Activated T-helper 1 cell treated with Interleukin-2 at 50 U/mL for 16 hours (primary cell): ENCODE data around the gene CLASRP.
A peak's percentile ranks its signal among the peaks of the same experiment; 100 is the strongest.

Source experiments
- DNase-seq: peaks from one replicate; pipeline ENCODE4 v3.0.0-alpha.2; 2020; ENCODE audit warnings: low read depth

The CLASRP gene

DNA sequence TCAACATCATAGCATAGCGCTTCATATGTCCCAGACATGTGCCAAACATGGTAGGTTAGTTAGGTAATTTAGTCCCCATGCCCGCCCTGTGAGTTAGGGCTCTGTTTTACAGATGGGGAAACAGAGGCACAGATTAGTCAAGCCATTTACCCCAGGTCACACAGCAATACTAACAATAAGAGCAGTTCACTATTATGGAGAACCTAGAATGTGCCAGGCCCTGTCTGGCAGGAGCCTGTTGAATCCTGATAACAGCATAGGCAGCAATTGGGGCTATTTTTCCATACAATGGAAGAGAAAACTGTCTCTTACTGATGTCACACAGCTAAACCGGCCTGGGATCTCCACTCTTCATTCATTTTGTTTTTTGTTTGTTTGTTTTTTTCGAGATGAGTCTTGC is 47.6 kb downstream of the CLASRP start:
- DNase-seq: no peak

DNA sequence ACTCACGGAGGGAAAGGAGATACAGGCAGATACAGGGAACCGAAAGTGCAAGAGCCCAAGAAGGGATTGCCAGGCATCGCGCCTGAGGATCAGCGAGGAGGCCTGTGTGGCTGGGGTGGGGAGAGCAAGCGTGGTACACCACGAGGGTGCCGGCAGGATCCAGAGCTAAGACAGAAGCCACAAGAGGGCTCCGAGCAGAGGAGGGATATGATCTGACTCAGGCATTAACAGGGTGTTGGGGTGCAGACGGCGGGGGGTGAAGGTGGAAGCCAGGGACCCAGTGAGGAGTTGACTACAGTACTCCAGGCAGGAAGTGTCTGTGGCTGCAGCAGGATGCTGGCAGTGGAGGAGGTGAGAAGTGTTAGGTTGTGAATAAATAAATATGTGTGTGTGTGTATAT is 48.7 kb downstream of the CLASRP start:
- DNase-seq: peak; percentile 42

DNA sequence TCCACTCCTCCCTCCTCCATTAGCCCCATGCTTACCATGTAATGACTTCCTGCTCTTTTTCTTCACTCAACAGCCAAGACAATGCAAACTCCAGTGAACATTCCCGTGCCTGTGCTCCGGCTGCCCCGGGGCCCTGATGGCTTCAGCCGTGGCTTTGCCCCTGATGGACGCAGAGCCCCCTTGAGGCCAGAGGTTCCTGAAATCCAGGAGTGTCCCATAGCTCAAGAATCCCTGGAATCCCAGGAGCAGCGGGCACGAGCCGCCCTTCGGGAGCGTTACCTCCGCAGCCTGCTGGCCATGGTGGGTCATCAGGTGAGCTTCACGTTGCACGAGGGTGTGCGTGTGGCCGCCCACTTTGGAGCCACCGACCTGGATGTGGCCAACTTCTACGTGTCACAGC is 51.2 kb downstream of the CLASRP start:
- DNase-seq: no peak

DNA sequence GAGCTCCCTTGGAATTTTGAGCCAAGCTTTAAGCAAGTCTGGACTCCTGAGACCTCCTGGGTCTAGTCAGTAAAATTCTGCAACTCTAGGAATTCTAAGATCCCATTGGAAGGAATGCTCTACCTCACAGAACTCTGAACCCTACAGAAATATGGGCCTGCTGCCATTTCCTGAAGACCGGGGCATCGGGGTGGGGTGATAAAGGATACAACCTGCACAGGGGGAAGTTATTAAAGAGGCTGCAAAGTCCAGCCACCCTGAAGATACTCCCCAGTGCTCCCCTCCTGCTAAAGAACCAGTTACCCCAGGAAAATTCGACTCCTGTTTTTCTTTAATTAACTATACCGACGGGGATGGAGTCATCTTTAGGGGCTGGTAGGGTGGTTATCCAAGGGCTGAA is 51.8 kb downstream of the CLASRP start:
- no peak for DNase-seq

DNA sequence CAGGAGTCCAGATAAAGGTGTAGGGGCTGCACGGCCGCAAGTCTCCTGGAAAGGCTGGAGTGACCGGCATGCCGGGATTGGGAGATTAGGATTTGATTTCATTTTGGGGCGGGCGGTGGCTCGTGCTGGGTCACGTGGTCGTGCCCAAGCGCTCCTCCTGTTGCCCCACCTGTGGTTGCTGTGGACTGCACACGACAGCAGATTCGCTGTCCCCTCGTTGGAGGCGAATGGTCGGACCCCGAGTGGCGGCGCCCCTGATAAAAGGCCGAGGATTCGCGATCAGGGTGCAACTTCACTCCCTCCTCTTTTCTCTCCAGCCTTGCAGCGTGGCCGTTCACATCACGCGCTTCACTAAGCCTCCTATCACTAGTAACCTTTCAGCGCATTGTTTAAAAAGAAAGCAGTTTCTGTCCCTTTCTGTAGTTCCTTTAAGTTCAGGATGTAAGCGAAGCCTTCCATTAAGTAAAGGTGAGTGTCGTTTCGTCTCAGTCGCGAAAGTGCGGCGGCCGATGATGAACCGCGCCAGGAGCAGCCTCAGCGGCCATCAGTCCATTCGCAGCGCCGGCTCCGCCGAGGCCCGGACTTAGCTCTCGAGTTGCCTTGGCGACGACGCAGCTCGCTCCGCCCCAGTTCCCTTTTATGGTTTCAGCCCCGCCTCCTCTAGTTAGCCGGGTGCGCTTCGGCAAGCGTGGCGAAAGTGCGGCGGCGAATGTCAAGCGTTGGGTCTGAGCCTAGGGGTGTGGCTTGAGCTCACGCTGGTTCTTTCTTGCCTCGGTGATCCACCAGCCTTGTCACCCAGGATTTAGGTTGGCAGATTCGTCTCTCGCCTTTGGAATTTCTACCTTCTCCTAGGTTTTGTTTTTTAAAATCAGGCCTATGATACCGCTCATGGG is 52.4 kb downstream of the CLASRP start:
- peak; percentile 94 for DNase-seq

DNA sequence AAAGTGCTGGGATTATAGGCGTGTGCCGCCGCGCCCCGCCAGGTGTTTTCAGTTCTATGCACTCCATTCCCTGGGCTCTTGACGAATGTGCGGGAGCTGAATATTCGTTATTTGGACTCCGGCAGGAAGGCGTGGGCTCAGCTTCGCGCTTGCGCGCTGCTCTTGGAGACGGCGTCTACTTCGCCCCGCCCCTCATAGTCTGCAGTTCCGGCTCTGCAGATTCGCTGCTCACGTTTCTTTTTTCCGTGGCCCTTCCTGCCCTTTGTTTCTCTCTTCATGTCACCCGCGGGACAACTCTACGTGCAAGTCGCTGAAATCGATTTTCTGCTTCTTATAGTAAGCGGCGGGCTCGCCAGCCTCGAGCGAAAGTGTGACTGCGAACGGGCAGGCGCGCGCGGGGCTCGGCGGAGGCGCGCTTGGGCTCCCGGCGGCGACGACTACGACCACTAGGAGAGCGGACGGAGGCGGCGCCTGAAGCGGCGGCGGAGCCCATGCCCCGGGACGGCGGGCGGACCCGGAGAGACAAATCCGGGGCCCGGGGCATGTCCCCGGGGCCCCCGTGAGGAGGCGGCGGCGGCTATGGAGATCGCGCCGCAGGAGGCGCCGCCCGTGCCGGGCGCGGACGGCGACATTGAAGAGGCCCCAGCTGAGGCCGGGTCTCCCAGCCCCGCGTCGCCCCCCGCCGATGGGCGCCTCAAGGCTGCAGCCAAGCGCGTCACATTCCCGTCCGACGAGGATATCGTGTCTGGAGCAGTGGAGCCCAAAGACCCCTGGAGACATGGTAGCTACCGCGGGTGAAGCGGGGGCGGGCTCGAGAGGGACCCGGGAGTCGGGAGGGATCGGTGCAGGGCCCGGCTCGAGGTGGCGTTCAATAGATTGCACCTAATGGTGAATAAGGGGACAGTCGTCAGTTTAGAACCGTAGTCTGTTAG is 54.2 kb downstream of the CLASRP start, which contains the start of gene PPP1R37:
PPP1R37 (plus strand) TSS at position 433 of the 932 bp plus-strand sequence; CDS start at position 580, 147 bp downstream.
- peak; percentile 85 for DNase-seq

DNA sequence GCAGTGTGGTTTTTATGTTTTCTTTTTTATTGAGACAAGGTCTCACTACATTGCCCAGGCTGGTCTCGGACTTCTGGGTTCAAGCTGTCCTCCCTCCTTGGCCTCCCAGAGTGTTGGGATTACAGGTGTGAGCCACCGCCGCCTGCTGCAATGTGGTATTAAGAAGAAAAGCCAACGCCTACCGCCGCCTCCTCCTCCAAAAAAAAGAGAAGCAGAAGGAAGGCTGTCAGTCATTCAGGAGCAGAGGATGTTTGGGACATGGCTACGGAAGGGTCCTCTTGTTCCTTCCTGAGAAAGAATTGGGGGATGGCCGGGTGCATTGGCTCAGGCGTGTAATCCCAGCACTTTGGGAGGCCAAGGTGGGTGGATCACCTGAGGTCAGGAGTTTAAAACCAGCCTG is 55.3 kb downstream of the CLASRP start:
- DNase-seq: no peak

DNA sequence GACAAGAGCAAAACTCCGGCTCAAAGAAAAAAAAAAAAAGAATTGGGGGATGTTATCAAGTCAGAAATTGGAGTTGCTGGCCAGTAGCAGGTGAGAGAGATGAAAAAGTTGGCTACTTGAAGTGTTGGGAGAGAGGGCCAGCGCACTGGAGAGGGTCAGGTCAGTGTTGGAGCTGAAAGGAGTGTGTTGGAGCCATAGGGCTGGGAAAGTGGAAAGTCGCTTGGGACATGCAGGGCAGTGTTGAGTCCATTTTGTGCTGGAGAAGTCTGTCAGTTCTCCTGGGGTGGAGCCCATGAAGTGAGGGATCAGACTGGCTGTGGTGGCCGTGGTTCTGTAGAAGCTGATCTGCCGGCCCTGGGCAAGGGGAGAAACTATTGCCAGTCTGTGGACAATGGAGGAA is 55.9 kb downstream of the CLASRP start:
- no peak for DNase-seq

DNA sequence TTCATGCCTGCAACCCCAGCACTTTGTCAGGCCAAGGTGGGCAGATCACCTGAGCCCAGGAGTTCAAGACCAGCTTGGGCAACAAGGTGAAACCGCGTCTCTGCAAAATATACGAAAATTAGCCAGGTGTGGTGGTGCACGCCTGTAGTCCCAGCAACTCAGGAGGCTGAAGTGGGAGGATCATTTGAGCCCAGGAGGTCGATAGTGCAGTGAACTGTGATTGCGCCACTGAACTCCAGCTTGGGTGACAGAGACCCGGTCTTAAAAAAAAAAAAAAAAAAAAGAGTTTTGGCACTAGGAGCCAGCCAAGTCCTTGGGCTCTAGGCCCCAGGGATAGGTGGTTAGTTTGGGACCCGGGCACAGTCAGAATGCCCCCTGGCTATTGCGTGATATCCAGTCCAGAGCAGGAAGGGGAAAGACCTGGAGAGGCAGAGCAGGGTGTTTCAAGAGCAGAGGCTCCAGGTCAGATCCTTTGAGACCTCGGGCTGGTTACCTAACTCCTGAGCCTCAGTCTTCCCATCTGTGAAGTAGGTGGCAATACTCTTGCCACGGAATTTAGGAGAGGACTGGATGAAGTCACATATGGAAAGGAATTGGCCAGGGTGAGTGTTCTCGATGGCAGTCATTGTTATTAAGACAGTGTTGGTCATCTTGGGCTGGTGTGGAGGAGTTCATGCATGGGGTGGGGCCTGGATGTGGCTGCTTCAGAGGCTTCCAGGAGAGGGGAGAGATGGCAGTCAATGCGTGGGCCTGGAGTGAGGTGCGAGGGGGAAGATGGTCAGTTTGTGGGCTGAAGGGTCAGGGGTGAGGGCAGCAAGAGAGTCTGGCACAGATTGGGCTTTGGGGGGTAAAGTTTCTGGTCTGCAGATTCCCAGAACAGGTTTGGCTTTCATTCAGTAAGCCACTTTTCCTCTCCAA is 56.9 kb downstream of the CLASRP start:
- DNase-seq: no peak

DNA sequence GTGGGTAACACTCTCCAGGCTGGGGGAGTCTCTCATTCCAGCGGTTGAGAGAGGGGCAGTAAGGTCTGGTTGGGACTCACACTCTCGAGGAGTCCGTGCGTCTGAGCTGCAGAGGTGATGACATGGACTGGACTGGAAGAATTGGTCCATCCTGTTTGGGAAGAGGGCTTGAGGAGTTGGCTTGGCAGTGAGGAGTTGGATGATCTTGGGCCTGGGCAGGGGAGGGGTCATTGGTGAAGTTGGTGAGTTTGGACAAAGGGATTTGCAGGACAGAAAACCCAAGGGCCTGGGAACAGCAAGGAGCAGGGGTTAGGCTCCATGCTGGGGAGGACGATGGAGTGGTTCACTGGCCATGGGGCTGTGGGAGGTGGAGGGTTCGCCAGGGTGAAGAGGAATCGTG is 57.9 kb downstream of the CLASRP start:
- no peak for DNase-seq

DNA sequence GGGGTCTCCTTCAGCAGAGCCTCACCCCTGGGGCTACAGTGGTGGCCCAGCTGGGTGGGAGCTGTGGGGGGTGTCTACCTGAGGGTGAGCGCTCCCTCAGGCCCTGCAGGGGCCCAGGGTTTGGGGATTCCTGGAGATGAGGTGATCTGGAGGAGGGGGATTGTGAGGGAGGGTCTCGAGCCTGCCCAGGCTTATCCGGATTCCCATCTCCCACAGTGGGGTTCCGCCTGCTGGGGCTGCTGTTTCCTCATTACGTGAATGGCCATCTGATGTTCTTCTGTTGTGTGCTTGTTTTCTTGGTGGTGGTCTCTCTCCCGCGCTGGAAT is 58.6 kb downstream of the CLASRP start:
- no peak for DNase-seq

DNA sequence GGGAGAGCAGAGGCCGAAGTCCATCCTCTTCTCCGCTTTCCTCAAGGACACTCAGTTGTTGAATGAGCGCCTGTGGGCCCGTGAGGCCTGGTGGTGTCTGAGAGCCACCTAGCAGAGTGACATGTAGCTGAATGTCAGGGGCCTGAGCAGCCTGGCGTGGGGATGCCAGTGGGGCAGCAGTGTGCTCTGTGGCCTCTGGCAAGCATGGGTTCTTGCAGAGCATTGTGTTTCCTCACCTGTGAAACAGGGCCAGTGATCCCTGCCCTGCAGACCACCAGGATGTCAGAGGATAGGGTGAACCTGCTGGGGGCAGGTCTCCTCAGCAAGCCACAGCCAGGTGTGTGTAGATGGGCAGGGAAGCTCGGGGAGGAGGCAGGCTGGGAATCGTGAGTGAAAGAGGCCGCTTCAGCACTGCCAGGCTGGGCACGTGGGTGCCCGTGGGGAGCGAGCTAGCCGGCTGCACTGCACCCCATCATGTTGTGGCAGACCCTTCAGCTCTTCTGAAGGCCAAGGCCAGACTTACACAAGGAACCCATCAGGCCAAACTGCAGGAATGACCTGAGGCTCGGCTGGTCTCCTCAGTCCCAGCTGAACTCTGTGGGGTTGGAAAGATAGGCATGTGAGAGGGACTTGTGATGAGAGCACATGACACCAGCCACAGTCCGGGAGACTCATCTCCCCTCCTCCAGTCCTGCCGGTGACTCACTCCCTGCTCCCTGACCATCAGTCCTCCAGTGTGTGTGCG is 59.1 kb downstream of the CLASRP start:
- no peak for DNase-seq

DNA sequence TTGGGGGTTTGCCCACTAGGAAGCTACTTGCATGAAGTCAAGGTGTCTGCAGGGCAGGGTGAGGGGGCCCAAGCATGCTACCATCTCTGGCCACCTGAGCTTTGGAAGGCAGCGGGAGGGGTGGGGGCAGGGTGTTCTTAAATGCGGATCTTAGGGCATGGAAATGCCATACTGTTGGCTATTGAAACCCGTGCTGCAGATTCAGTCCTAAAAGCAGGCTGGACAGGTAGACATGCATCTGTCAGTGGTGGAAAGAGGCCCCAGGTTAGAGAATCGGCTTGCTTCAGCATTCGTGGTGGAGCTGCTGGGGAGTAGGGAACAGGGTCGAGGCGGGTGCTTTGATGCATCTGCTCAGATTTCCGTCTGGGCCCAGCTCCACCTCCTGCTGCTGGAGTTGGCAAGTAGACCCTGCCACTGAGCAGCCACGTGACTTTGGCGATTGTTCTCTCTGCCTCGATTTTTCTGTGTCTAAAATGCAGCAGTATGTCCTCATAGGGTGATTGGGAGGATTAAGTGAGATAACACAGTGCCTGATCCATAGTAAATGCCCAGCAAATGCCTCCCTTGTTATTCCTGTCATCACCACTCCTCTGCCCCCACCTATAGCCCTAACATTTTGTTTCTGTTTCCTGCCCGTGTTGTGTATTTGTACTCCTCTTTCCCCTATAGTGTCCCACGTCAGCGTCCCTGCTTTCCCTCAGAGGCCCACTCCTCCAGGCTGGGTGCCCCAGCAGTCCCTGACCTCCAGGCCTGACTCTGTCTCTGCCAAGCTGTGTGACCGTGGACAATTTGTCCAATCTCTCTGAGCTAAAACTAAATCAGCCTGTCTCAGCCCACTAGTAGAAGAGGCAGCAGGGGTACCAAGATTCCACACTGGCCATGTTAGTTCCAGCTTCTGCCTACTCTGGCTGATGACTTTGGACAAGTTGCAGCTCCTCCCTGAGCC is 59.9 kb downstream of the CLASRP start:
- no peak for DNase-seq

DNA sequence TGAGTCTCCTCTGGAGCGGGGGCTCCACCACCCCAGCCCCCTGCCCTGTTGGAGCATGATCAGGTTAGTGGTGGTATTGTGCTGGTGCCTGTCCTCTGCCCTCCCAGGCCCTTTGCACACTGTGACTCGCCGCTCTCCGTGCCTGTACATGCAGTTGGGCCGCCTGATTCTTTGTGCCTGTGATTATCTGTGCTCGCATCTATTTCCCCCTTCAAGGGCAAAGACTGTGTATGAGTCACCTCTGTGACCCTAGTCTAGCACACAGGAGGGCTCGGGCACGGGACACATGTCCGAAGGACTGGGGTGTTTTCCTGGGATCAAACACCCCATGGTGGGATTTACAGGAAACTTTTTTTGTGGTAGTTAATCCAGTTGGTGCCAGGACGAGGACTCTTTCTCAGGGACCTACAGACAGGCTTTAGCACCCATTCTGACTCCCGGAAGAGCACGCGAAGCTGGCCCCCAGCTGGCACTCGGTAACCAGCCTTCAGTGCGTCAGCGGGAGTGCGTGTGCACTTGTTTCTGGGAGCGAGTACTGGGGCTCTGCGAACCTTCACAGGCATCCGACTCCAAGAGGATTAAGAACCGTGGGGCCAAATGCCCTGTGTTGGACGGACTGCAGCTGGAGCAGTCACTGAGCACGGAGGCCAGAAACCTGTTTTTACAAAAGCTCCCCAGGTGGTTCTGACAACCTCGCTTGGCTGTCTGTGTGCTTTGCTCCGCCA is 60.8 kb downstream of the CLASRP start:
- DNase-seq: no peak

DNA sequence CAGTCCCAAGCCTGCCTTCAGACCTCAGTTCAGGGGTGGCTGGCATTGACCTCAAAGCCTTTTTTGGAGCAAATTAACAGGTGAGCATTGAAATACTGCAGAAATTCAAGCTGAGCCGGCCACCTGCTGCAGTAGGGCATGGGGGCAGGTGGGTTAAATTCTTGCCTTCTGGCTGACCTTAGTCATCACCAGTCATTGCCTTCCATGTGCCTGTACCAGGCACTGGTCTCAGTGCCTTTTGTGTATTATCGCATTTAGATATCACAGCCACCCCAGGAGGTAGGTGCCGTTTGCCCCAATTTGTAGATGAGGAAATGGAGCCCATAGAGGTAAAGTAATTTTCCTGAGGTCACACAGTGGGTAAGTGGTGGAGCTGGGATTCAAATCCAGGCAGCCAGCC is 61.4 kb downstream of the CLASRP start:
- DNase-seq: no peak

DNA sequence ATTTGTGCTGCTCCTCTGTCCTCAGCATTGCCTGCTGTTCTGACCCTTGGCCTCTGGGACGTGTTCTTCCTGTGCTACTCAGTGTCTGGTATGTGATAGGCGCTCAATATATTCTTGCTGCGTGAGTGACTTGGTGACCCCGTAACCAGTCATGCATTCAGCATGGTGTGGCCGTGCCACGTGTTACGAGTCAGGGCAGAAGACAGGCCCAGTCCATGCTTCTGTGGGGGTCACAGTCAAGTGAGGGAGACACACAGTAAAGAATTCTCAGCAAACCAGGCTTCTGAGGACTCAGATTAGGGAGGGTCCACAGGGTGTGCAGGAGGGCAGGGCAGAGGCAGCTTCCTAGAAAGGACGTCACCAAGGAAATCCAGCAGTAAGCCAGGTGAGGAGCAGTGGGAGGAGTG is 62.0 kb downstream of the CLASRP start:
- DNase-seq: no peak

DNA sequence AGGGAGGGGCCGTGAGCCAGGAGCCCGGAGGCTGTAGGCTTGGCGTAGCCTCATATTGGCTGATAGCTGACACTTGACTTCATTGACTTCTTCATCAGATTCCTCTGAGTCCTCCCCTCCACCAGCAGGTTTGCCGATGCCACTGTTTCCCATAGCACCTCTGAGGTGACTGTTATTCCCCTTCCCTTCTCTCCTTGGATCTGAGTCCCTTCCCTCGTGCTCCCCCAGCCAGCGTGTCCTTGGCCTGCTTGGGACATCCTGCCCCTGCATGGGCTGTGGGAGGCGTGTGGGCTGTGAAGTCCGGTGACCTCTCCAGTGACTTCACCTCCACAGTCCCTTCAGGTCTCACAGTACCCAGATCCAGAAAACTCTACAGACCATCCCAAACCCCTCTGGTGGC is 63.0 kb downstream of the CLASRP start:
- DNase-seq: no peak

DNA sequence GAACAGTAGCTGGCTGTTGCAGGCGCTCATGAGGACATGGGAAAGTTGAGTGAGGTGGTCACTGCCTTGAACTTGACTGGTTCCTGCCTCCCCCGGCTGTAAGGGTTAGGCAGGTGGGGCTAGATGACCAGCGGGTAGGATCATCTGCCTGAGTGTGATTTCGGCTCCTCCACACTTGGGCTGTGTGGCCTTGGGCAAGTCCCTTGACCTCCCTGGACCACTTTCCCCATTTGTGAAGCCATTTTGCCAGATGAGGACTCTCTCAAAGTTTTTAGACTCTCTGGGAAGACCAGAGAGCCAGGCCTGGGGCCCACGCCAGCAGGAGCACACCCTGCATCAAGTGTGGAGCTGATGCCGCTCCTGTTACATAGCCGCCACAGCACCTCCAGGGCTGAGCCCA is 63.6 kb downstream of the CLASRP start:
- DNase-seq: no peak

DNA sequence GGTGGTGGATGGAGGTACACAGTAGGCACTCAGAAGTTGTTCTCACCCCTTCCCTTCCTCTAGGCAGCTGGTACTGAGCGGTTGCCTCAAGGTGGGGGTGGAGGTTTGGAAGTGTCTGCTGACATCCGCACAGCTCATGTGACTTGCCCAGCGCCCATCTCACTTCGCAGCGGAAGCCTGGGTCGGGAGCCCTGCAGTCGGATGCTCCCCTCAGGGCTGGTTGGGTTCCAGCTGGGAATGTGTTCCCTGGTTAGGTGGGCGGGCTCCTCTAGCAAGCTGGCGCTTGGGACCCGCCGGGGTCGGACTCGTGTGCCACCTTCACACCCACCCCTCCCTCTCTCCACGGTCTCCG is 64.3 kb downstream of the CLASRP start:
- peak; percentile 17 for DNase-seq
